ENCODE data around the gene RARS1.

GRCh38 chr5:168464641-168465040 lies 21.6 kb upstream of the RARS1 start:
- TF ChIP-seq POLR2AphosphoS5 (IDR thresholded peaks at IDR 0.05; ENCODE audit: low read depth, low read length) (no peak), REST (IDR thresholded peaks at IDR 0.05; ENCODE audit: insufficient read depth in 1 of 2, low read depth in 2 of 2, low read length in 1 of 2) (no peak), SIN3A (IDR thresholded peaks at IDR 0.05; ENCODE audit: borderline replicate concordance, insufficient read depth, low read depth, low read length) (no peak), TCF7L2 (IDR thresholded peaks at IDR 0.05; ENCODE audit: low read depth, low read length) (no peak)
- TF ChIP-seq, protein P1, sequence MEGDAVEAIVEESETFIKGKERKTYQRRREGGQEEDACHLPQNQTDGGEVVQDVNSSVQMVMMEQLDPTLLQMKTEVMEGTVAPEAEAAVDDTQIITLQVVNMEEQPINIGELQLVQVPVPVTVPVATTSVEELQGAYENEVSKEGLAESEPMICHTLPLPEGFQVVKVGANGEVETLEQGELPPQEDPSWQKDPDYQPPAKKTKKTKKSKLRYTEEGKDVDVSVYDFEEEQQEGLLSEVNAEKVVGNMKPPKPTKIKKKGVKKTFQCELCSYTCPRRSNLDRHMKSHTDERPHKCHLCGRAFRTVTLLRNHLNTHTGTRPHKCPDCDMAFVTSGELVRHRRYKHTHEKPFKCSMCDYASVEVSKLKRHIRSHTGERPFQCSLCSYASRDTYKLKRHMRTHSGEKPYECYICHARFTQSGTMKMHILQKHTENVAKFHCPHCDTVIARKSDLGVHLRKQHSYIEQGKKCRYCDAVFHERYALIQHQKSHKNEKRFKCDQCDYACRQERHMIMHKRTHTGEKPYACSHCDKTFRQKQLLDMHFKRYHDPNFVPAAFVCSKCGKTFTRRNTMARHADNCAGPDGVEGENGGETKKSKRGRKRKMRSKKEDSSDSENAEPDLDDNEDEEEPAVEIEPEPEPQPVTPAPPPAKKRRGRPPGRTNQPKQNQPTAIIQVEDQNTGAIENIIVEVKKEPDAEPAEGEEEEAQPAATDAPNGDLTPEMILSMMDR (IDR thresholded peaks at IDR 0.05) = no peak

Data from Panc1 (cell line).